ENCODE measurements around the gene DHCR7.

- TF ChIP-seq CTCF (conservative IDR thresholded peaks at IDR 0.05; ENCODE audit: low read depth, low read length) (no peak), EZH2 (IDR thresholded peaks at IDR 0.05; ENCODE audit: borderline replicate concordance, low read depth, low read length, poor library complexity, severe bottlenecking) (no peak)
Measured at GRCh38 chr11:71490044-71490730, 42.0 kb upstream of the DHCR7 start.
